HEK293 (cell line): Measurements from ENCODE around the gene GSTA5.

Experiments
- ZBTB17 ChIP-seq: fragments of 450-650 bp; formaldehyde crosslinking; IDR thresholded peaks from 2 replicates; pipeline ENCODE4 v1.5.1; 2016; ENCODE audit warnings: missing biosample characterization, missing genetic modification characterization
- ZNF121 ChIP-seq: fragments of 450-650 bp; formaldehyde crosslinking; IDR thresholded peaks from 2 replicates; pipeline ENCODE4 v1.5.1; 2016; ENCODE audit warnings: missing biosample characterization, missing genetic modification characterization
- ZNF423 ChIP-seq: fragments of 450-650 bp; formaldehyde crosslinking; IDR thresholded peaks from 2 replicates; pipeline ENCODE4 v1.5.1; 2016; ENCODE audit warnings: missing biosample characterization, missing genetic modification characterization
- TF ChIP-seq, protein P1 (sequence below): fragments of 450-650 bp; formaldehyde crosslinking; IDR thresholded peaks from 2 replicates; pipeline ENCODE4 v1.5.1; 2016; ENCODE audit warnings: missing biosample characterization, missing genetic modification characterization

DNA sequence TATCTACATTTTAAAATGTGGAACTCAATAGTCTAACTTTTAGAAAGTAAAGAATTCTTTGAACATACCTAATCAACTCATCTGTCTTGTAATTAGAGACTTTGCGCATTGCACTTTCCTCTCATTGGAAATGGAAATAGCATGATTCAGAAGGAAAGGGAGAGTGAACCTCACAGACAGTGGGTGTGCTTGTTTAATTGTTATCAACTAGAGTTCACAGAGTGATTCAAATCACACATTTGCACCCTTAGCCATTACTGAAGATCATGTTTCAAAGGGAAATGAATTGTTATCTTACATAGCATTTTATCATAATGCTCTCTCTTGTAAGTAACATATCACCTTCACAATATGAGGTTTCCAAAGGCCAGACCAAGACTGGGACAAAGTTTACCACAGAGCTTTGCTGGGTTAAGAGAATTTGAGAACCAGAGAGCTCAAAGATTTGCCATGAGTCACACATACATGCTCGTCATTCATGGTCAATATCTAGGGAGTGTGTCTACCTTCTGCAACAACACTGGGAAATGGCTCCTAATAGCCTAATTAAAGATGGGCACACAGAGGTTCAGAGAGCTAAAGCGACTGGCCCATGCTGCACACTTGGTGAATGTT, 47.4 kb upstream of the GSTA5 start:
- TF ChIP-seq ZNF423 (tag by site-specific recombination) (no peak), ZNF121 (tag by site-specific recombination) (no peak), ZBTB17 (no peak)
- TF ChIP-seq, protein P1, sequence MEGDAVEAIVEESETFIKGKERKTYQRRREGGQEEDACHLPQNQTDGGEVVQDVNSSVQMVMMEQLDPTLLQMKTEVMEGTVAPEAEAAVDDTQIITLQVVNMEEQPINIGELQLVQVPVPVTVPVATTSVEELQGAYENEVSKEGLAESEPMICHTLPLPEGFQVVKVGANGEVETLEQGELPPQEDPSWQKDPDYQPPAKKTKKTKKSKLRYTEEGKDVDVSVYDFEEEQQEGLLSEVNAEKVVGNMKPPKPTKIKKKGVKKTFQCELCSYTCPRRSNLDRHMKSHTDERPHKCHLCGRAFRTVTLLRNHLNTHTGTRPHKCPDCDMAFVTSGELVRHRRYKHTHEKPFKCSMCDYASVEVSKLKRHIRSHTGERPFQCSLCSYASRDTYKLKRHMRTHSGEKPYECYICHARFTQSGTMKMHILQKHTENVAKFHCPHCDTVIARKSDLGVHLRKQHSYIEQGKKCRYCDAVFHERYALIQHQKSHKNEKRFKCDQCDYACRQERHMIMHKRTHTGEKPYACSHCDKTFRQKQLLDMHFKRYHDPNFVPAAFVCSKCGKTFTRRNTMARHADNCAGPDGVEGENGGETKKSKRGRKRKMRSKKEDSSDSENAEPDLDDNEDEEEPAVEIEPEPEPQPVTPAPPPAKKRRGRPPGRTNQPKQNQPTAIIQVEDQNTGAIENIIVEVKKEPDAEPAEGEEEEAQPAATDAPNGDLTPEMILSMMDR (tag by site-specific recombination), result no peak
